H9 (cell line): ENCODE measurements around the gene CLN5. TPM values are rescaled to one million over a fixed set of nuclear protein-coding genes. Genes with fewer than 3 reads are reported as not detected.

Experiments
- DNase-seq: peaks from one replicate; pipeline ENCODE4 v3.0.0-alpha.2; 2017
- H2AFZ ChIP-seq: one replicate; pipeline ENCODE4 v1.6.1; 2013; ENCODE audit warnings: mild to moderate bottlenecking, low read length, control low read depth, moderate library complexity
- H2AK5ac ChIP-seq: 2 replicates; pipeline ENCODE4 v1.6.1; 2013; ENCODE audit warnings: low read length, control low read depth, mixed read lengths; ENCODE audit not compliant: insufficient read length
- H2BK120ac ChIP-seq: one replicate; pipeline ENCODE4 v1.6.1; 2013; ENCODE audit warnings: low read depth, mild to moderate bottlenecking, low read length, control low read depth, inconsistent platforms; ENCODE audit not compliant: poor library complexity, severe bottlenecking
- H2BK12ac ChIP-seq: 2 replicates; pipeline ENCODE4 v1.6.1; 2013; ENCODE audit warnings: low read length, control low read depth, mixed read lengths, low read depth; ENCODE audit not compliant: insufficient read length
- H2BK15ac ChIP-seq: 2 replicates; pipeline ENCODE4 v1.6.1; 2013; ENCODE audit warnings: low read depth, low read length, control low read depth
- H2BK20ac ChIP-seq: one replicate; pipeline ENCODE4 v1.6.1; 2013; ENCODE audit warnings: low read depth, mild to moderate bottlenecking, low read length, control low read depth, inconsistent platforms; ENCODE audit not compliant: poor library complexity, severe bottlenecking
- H2BK5ac ChIP-seq: 2 replicates; pipeline ENCODE4 v1.6.1; 2013; ENCODE audit warnings: low read length, control low read depth, mixed read lengths; ENCODE audit not compliant: insufficient read length
- H3K14ac ChIP-seq: 2 replicates; pipeline ENCODE4 v1.6.1; 2013; ENCODE audit warnings: low read length, control low read depth; ENCODE audit not compliant: insufficient read depth
- H3K18ac ChIP-seq: 2 replicates; pipeline ENCODE4 v1.6.1; 2013; ENCODE audit warnings: low read depth, mild to moderate bottlenecking, mixed read lengths, low read length, control low read depth; ENCODE audit not compliant: insufficient read length
- H3K23ac ChIP-seq: 2 replicates; pipeline ENCODE4 v1.6.1; 2013; ENCODE audit warnings: low read length, control low read depth, mixed read lengths, low read depth; ENCODE audit not compliant: insufficient read length
- H3K23me2 ChIP-seq: 2 replicates; pipeline ENCODE4 v1.6.1; 2013; ENCODE audit warnings: low read depth, mild to moderate bottlenecking, mixed read lengths, low read length, control low read depth; ENCODE audit not compliant: insufficient read length, poor library complexity, severe bottlenecking
- H3K27ac ChIP-seq: 2 replicates; pipeline ENCODE4 v1.5.1; 2013; ENCODE audit warnings: low read length, control low read depth, mixed read lengths, low read depth; ENCODE audit not compliant: insufficient read length
- H3K27me3 ChIP-seq: 2 replicates; pipeline ENCODE4 v1.6.1; 2013; ENCODE audit warnings: low read length, control low read depth, inconsistent platforms; ENCODE audit not compliant: insufficient read depth
- H3K4ac ChIP-seq: 2 replicates; pipeline ENCODE4 v1.6.1; 2013; ENCODE audit warnings: low read depth, mild to moderate bottlenecking, control low read depth, inconsistent platforms, low read length, moderate library complexity
- H3K4me1 ChIP-seq: 2 replicates; pipeline ENCODE4 v1.6.1; 2013; ENCODE audit warnings: low read length, control low read depth, inconsistent platforms; ENCODE audit not compliant: insufficient read depth
- H3K4me2 ChIP-seq: 2 replicates; pipeline ENCODE4 v1.6.1; 2013; ENCODE audit warnings: low read length, control low read depth, mixed read lengths; ENCODE audit not compliant: insufficient read length, insufficient read depth
- H3K56ac ChIP-seq: 2 replicates; pipeline ENCODE4 v1.6.1; 2013; ENCODE audit warnings: low read depth, mild to moderate bottlenecking, mixed read lengths, low read length, control low read depth; ENCODE audit not compliant: insufficient read length
- H3K79me1 ChIP-seq: 2 replicates; pipeline ENCODE4 v1.6.1; 2013; ENCODE audit warnings: low read depth, mild to moderate bottlenecking, moderate library complexity, low read length, control low read depth, inconsistent platforms; ENCODE audit not compliant: insufficient read depth, poor library complexity, severe bottlenecking
- H3K79me2 ChIP-seq: 2 replicates; pipeline ENCODE4 v1.6.1; 2013; ENCODE audit warnings: low read length, control low read depth, inconsistent platforms; ENCODE audit not compliant: insufficient read depth
- H3K9ac ChIP-seq: 2 replicates; pipeline ENCODE4 v1.6.1; 2013; ENCODE audit warnings: low read length, control low read depth, mixed read lengths; ENCODE audit not compliant: insufficient read length; ENCODE audit errors: extremely low read depth
- H3K9me3 ChIP-seq: one replicate; pipeline ENCODE4 v1.6.1; 2013; ENCODE audit warnings: low read depth, low read length, inconsistent platforms; ENCODE audit not compliant: control insufficient read depth
- H3T11ph ChIP-seq: one replicate; pipeline ENCODE4 v1.6.1; 2013; ENCODE audit warnings: mild to moderate bottlenecking, low read length, control low read depth, inconsistent platforms
- H4K20me1 ChIP-seq: one replicate; pipeline ENCODE4 v1.6.1; 2013; ENCODE audit not compliant: control insufficient read depth, insufficient read length, insufficient read depth
- H4K5ac ChIP-seq: 2 replicates; pipeline ENCODE4 v1.6.1; 2013; ENCODE audit warnings: low read depth, mild to moderate bottlenecking, mixed read lengths, low read length, control low read depth; ENCODE audit not compliant: insufficient read length
- H4K8ac ChIP-seq: replicated peaks from 2 replicates; pipeline ENCODE4 v1.6.1; 2013; ENCODE audit warnings: low read length, control low read depth, mixed read lengths, low read depth; ENCODE audit not compliant: insufficient read length
- H4K91ac ChIP-seq: 2 replicates; pipeline ENCODE4 v1.6.1; 2013; ENCODE audit warnings: low read depth, mild to moderate bottlenecking, moderate library complexity, mixed read lengths, low read length, control low read depth; ENCODE audit not compliant: insufficient read length
- H3K27ac Mint-ChIP-seq, 3 experiments: 2 replicates in 2 of 3; 3 replicates in 1 of 3; pipeline ENCODE4 v1.8.0; 2020 to 2021; ENCODE audit warnings: mixed read lengths in 3 of 3, mild to moderate bottlenecking in 1 of 3, moderate library complexity in 1 of 3
- H3K27me3 Mint-ChIP-seq: 2 replicates; pipeline ENCODE4 v1.8.0; 2021; ENCODE audit warnings: low read depth, mild to moderate bottlenecking, moderate library complexity, mixed read lengths
- H3K36me3 Mint-ChIP-seq, 3 experiments: 2 replicates in 2 of 3; 3 replicates in 1 of 3; pipeline ENCODE4 v1.8.0; 2020 to 2021; ENCODE audit warnings: low read depth in 3 of 3, mixed read lengths in 3 of 3; ENCODE audit not compliant: insufficient read depth in 1 of 3
- H3K4me1 Mint-ChIP-seq, 2 experiments: 2 replicates each; pipeline ENCODE4 v1.8.0; 2020; ENCODE audit warnings: mixed read lengths in 2 of 2
- H3K4me3 Mint-ChIP-seq, 2 experiments: 2 replicates in 1 of 2; 3 replicates in 1 of 2; pipeline ENCODE4 v1.8.0; 2020 to 2021; ENCODE audit warnings: mild to moderate bottlenecking in 2 of 2, mixed read lengths in 2 of 2, moderate library complexity in 1 of 2
- H3K9me3 Mint-ChIP-seq, 2 experiments: 2 replicates in 1 of 2; 3 replicates in 1 of 2; pipeline ENCODE4 v1.8.0; 2020; ENCODE audit warnings: mild to moderate bottlenecking in 2 of 2, mixed read lengths in 2 of 2, moderate library complexity in 1 of 2
- CTCF ChIP-seq: fragments of 200-600 bp; sonication (generic); conservative IDR thresholded peaks from 3 replicates; pipeline ENCODE4 v1.8.0; 2021; ENCODE audit warnings: antibody characterized with exemption, mild to moderate bottlenecking
- WGBS: extraction: QIAGEN DNeasy Blood & Tissue Kit; methylation state at CpG from one replicate; pipeline ENCODE4 v1.1.7; 2013; ENCODE audit warnings: missing lambda C conversion rate, low lambda C conversion rate, mixed read lengths; ENCODE audit not compliant: insufficient read length; ENCODE audit errors: extremely low coverage; 5-methylcytosine and 5-hydroxymethylcytosine counted together
- total RNA-seq: library from RNA; stranded (reverse); gene quantifications from 2 replicates; pipeline ENCODE4 v1.2.1, GENCODE V29; 2021

The CLN5 gene
- total RNA-seq, 1 experiment from 2014 or later, result 8.3 TPM

- H4K5ac ChIP-seq, result no peak overlapping the region
- no peaks in the 10 kb centered on the region for H3K36me3 Mint-ChIP-seq
- no peak overlapping the region for H3K14ac ChIP-seq
- peaks cover 12 to 14% of the 10 kb centered on the region in 2 experiments for H3K4me1 Mint-ChIP-seq
- H2AFZ ChIP-seq, result no peak overlapping the region
- no peaks in the 10 kb centered on the region for H3K23me2 ChIP-seq
- no peak for DNase-seq
- H4K8ac ChIP-seq, result no peak overlapping the region
- H3K4me2 ChIP-seq, result no peak overlapping the region
- H2BK120ac ChIP-seq, result no peak overlapping the region
- H2BK5ac ChIP-seq, result no peak overlapping the region
- H3K4me1 ChIP-seq, result no peaks in the 10 kb centered on the region; the same call in 1 of the 2 replicates
- no peaks in the 10 kb centered on the region for H3K9me3 ChIP-seq
- no peak overlapping the region for H3T11ph ChIP-seq
- no peak for TF ChIP-seq CTCF
- H3K27ac Mint-ChIP-seq, result no peak overlapping the region
- H3K79me2 ChIP-seq, result no peaks in the 10 kb centered on the region
- H3K18ac ChIP-seq, result no peak overlapping the region
- no peak overlapping the region for H3K23ac ChIP-seq
- H3K4ac ChIP-seq, result no peak overlapping the region
- H3K27ac ChIP-seq, result no peak overlapping the region
- no peak overlapping the region for H3K4me3 Mint-ChIP-seq
- H3K56ac ChIP-seq, result no peak overlapping the region
- no peaks in the 10 kb centered on the region for H3K79me1 ChIP-seq
- H3K9ac ChIP-seq, result no peak overlapping the region
- no peak overlapping the region for H4K91ac ChIP-seq
- no peaks in the 10 kb centered on the region for H3K27me3 ChIP-seq
- H3K27me3 Mint-ChIP-seq, result no peaks in the 10 kb centered on the region; the same call in 1 of the 2 replicates
- H3K9me3 Mint-ChIP-seq, result no peaks in the 10 kb centered on the region
- no peaks in the 10 kb centered on the region for H4K20me1 ChIP-seq
- no peak overlapping the region for H2BK15ac ChIP-seq
- H2AK5ac ChIP-seq, result no peak overlapping the region
- no CpG with 5 or more reads among the region's 3 CpGs for WGBS
- H2BK20ac ChIP-seq, result no peak overlapping the region
- H2BK12ac ChIP-seq, result no peak overlapping the region
Observed at GRCh38 chr13:76971215-76971614, 20.7 kb upstream of the CLN5 start.
